Measurements from ENCODE around the gene FANCB.
A peak's percentile ranks its signal among the peaks of the same experiment; 100 is the strongest.

Gene FANCB

DNA sequence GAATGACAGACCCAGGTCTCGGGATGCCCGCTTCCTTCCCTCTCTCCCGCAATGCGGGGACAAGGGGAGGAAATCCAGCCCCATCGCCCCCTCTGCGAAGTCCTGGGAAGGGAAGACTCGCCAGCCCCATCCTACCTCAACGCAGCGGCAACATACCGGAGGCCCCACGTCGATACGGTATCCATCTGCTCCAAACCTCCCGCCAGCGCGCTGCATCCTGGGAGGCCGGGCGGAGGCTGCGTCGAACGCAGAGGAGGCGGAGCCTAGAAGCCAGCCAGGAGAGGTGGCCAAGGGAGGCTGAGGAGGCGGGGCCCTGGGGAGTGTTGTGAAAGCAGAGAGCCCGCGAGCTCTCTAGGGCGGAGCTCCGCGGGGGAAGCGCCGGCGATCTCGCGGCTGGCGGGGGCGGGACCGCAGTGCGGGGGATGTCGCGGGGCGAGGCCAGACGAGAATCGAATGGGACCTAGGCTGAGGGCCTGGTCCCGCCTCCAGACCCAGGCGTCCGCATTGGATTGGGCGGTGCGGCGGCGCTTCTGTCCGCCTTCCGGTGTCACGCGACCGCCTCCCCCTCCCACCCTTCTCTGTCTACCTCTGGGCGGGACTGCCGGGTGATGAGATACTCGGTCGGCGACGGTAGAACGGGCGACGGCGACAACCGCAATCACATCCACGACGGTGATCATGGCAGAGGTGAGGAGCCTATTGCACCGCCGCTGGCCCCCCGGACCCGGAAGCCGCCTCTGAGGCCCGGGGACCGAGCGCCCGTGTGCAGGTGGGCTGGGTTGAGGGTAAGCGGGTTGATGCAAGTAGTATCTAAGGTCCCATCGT is at the start of gene FANCB, which contains the start of gene MOSPD2:
Gene FANCB, minus strand, starts transcription at position 219 of the 825 bp plus-strand sequence. CDS start 7,559 bp downstream, outside the sequence.
Gene MOSPD2, plus strand, starts transcription at position 571 of the 825 bp plus-strand sequence. Its CDS starts 108 bp downstream, at position 679.
- H3K4me3 ChIP-seq (ENCODE audit: low read depth in 1 of 2, low read length in 2 of 2): peak within 1 kb of the TSS; percentile 62 to 71
- no peaks in the 10 kb centered on the region for H3K4me1 ChIP-seq (ENCODE audit: insufficient read depth, low read length)
- no peaks in the 10 kb centered on the region for H3K27me3 ChIP-seq (ENCODE audit: control insufficient read depth in 1 of 2, insufficient read depth in 2 of 2, low read length in 2 of 2)
- H3K9me3 ChIP-seq (ENCODE audit: low read length): no peaks in the 10 kb centered on the region
- H3K9ac ChIP-seq (ENCODE audit: low read length): peak within 1 kb of the TSS; percentile 26
- no peaks in the 10 kb centered on the region for H3K36me3 ChIP-seq (ENCODE audit: insufficient read depth, low read length)
- peak within 1 kb of the TSS; percentile 19 for H3K27ac ChIP-seq (ENCODE audit: low read depth, low read length)

DNA sequence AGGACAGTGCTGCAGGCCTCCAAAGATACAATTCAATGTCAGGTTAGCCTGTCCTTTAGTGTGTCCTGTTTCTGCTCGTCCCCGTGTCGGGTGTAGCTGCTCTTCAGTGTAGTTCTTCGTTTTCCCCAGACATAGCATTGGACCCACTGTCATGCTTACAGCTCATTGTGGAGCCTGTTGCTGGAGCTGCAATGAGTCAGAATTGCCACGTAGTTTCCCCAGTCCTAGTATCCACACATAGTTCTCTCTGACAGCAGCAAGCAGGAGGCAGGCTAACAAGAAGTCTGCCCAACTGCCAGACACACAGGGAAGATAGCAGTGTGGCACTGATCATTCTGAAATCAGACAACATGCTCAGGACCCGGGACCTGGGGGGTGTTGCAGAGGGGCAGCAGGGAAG is 49.6 kb upstream of the FANCB start:
- no peaks in the 10 kb centered on the region for H3K36me3 ChIP-seq (ENCODE audit: insufficient read depth, low read length)
- no peak overlapping the region for H3K9ac ChIP-seq (ENCODE audit: low read length)
- no peaks in the 10 kb centered on the region for H3K4me1 ChIP-seq (ENCODE audit: insufficient read depth, low read length)
- H3K27me3 ChIP-seq (ENCODE audit: control insufficient read depth in 1 of 2, insufficient read depth in 2 of 2, low read length in 2 of 2): no peaks in the 10 kb centered on the region
- no peak overlapping the region for H3K27ac ChIP-seq (ENCODE audit: low read depth, low read length)
- H3K9me3 ChIP-seq (ENCODE audit: low read length): no peaks in the 10 kb centered on the region
- no peak overlapping the region for H3K4me3 ChIP-seq (ENCODE audit: low read depth in 1 of 2, low read length in 2 of 2)

DNA sequence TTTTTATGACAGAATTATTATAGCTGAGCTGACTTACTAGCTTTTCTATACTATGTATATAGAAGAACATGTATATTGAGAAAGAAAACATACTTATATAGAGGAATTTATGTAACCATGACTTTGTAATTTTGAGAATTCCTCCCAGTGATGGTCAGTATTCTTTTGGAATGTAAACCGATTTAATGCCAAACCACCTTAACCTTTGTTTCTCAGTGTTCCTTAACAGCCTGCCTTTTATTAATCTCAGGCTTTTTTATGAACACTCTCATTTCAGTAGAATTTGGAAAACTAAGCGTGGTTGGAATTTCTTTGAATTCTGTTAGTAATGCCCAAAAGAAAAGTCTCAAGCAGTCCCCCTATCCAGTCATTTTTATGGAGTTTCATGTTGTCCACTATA is 47.3 kb upstream of the FANCB start:
- Histone ChIP-seq H3K4me3 (ENCODE audit: low read depth in 1 of 2, low read length in 2 of 2) (no peak overlapping the region), H3K9ac (ENCODE audit: low read length) (no peak overlapping the region), H3K4me1 (ENCODE audit: insufficient read depth, low read length) (no peaks in the 10 kb centered on the region), H3K36me3 (ENCODE audit: insufficient read depth, low read length) (peaks cover 13% of the 10 kb centered on the region), H3K27ac (ENCODE audit: low read depth, low read length) (no peak overlapping the region), H3K9me3 (ENCODE audit: low read length) (no peaks in the 10 kb centered on the region), H3K27me3 (ENCODE audit: control insufficient read depth in 1 of 2, insufficient read depth in 2 of 2, low read length in 2 of 2) (no peaks in the 10 kb centered on the region)

DNA sequence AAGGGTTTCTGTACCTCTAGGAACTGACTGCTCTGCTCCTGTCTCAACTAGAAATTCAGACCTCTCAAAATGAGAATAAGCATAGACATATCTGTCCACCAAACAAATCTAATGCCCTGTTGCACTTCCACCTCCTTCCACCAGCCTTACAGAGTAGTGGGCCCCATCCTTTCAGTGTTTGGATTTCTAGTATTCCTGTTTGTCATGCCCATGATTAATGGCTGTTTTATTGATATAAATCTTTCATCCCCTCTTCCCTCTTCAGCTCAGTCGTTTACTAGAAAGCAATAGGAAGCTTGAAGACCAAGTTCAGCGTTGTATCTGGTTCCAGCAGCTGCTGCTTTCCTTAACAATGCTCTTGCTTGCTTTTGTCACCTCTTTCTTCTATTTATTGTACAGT is 46.5 kb upstream of the FANCB start:
- H3K27ac ChIP-seq (ENCODE audit: low read depth, low read length): no peak overlapping the region
- no peaks in the 10 kb centered on the region for H3K9me3 ChIP-seq (ENCODE audit: low read length)
- H3K36me3 ChIP-seq (ENCODE audit: insufficient read depth, low read length): peaks cover 13% of the 10 kb centered on the region

DNA sequence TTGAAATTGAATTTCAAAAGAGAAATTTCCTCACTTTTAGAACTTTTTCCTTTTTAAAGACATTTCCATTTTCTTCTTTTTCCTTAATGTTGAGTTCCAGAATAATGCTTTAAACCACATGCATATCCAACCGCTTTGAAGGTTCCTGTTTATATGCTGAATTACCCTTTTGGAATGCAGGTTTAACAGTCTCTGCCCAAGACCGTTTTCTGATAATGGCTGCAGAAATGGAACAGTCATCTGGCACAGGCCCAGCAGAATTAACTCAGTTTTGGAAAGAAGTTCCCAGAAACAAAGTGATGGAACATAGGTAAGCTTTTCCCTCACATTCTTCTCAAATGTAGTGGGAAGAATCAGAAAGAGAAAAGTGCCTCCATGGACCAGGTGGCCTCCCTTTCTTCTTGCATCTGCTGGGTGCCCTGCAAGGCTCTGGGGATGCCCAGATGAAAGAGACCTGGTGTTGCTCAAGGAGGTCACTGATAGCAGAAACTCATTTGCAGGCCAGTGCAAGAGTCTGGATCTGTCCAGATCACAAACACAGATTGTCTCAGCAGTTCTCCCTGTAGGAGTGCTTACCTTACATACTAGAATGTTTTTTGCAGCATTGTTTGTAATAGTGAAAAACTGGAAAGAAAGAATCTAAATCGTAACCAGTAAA is 43.3 kb upstream of the FANCB start:
- Histone ChIP-seq H3K4me1 (ENCODE audit: insufficient read depth, low read length) (no peaks in the 10 kb centered on the region), H3K4me3 (ENCODE audit: low read depth in 1 of 2, low read length in 2 of 2) (no peak overlapping the region), H3K36me3 (ENCODE audit: insufficient read depth, low read length) (peaks cover 13% of the 10 kb centered on the region), H3K27me3 (ENCODE audit: control insufficient read depth in 1 of 2, insufficient read depth in 2 of 2, low read length in 2 of 2) (no peaks in the 10 kb centered on the region), H3K9ac (ENCODE audit: low read length) (no peak overlapping the region), H3K9me3 (ENCODE audit: low read length) (no peaks in the 10 kb centered on the region), H3K27ac (ENCODE audit: low read depth, low read length) (no peak overlapping the region)

More for the DNA sequence above, 46.5 kb upstream of the FANCB start:
- H3K4me1 ChIP-seq (ENCODE audit: insufficient read depth, low read length): no peaks in the 10 kb centered on the region
- no peaks in the 10 kb centered on the region for H3K27me3 ChIP-seq (ENCODE audit: control insufficient read depth in 1 of 2, insufficient read depth in 2 of 2, low read length in 2 of 2)
- H3K9ac ChIP-seq (ENCODE audit: low read length): no peak overlapping the region
- no peak overlapping the region for H3K4me3 ChIP-seq (ENCODE audit: low read depth in 1 of 2, low read length in 2 of 2)

DNA sequence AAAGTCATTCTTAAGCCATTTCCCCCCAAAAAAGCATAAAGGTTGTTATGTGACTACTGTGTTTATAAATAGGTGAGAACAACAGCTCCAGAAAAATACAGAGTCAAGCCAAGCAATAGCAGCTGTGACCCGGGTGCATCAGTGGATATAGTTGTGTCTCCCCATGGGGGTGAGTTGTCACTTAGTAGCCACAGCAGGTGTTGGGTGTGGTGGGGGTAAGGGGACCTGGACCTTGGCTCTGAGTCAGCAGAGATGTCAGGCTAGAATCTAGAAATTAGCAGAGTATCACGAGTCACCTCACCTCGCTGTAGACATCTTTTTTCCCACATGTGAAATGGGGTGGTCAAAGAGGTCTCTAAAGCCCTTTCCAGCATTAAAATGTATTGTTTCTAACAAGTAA is 42.7 kb upstream of the FANCB start:
- no peaks in the 10 kb centered on the region for H3K4me1 ChIP-seq (ENCODE audit: insufficient read depth, low read length)

DNA sequence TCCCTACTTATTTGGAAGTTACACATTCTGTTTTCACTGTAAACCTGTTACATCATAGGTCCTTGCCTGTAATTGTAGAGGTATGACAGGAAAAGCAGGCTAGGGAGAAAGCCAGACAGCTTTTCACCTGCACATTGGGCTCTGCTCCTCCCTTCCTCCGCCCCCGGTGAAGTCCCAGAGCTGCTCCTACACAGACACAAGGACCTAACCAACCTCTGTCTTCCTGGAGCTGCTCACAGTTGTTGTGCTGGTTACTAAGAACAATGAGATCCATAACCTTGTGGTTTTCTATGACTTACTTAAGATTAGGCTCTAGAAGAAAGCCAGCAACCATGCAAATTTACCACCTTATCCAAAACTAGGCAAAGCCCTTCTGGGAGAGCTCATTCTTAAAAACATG is 40.4 kb upstream of the FANCB start:
- Histone ChIP-seq H3K36me3 (ENCODE audit: insufficient read depth, low read length) (peaks cover 13% of the 10 kb centered on the region), H3K9ac (ENCODE audit: low read length) (no peak overlapping the region), H3K9me3 (ENCODE audit: low read length) (no peaks in the 10 kb centered on the region), H3K4me1 (ENCODE audit: insufficient read depth, low read length) (no peaks in the 10 kb centered on the region), H3K27ac (ENCODE audit: low read depth, low read length) (no peak overlapping the region), H3K27me3 (ENCODE audit: control insufficient read depth in 1 of 2, insufficient read depth in 2 of 2, low read length in 2 of 2) (no peaks in the 10 kb centered on the region), H3K4me3 (ENCODE audit: low read depth in 1 of 2, low read length in 2 of 2) (no peak overlapping the region)

More for the DNA sequence above, 42.7 kb upstream of the FANCB start:
- Histone ChIP-seq H3K27ac (ENCODE audit: low read depth, low read length) (no peak overlapping the region), H3K36me3 (ENCODE audit: insufficient read depth, low read length) (peaks cover 13% of the 10 kb centered on the region), H3K9me3 (ENCODE audit: low read length) (no peaks in the 10 kb centered on the region), H3K4me3 (ENCODE audit: low read depth in 1 of 2, low read length in 2 of 2) (no peak overlapping the region), H3K9ac (ENCODE audit: low read length) (no peak overlapping the region), H3K27me3 (ENCODE audit: control insufficient read depth in 1 of 2, insufficient read depth in 2 of 2, low read length in 2 of 2) (no peaks in the 10 kb centered on the region)

DNA sequence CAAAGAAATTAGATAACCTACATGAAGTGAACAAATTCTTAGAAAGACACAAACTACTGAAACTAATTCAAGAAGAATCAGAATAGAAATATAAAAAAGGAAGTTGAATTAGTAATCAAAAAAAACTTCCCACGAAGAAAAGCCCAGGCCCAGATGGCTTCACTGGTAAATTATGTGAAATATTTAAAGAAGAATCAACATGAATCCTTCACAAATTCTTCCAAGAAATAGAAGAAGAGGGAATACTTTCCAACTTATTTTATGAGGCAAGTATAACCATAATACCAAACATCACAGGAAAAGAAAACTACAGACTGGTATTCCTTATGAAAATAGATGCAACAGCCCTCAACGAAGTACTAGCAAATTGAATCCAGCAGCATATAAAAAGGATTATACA is 31.0 kb upstream of the FANCB start:
- no peak overlapping the region for H3K27ac ChIP-seq (ENCODE audit: low read depth, low read length)
- H3K9ac ChIP-seq (ENCODE audit: low read length): no peak overlapping the region
- H3K9me3 ChIP-seq (ENCODE audit: low read length): no peaks in the 10 kb centered on the region
- no peaks in the 10 kb centered on the region for H3K27me3 ChIP-seq (ENCODE audit: control insufficient read depth in 1 of 2, insufficient read depth in 2 of 2, low read length in 2 of 2)
- no peaks in the 10 kb centered on the region for H3K36me3 ChIP-seq (ENCODE audit: insufficient read depth, low read length)
- H3K4me3 ChIP-seq (ENCODE audit: low read depth in 1 of 2, low read length in 2 of 2): no peak overlapping the region
- no peaks in the 10 kb centered on the region for H3K4me1 ChIP-seq (ENCODE audit: insufficient read depth, low read length)

DNA sequence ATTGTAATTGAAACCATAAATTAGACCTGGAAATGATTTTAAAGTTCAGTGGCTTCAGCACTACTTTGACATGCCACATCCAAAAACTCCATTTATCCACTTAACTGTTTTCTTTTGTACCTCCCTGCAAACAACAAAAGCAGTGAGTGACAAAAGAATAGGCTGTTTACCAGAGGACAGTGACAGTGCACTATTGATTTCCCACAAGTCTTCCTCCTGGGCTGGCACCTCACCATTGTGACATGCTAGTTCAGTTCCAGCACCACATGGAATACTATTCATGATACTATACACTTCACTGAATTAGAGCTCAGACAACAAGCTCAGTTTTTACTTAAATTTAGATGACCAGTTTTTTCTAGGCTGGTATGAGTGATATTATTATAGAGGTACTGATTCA is 29.7 kb upstream of the FANCB start:
- H3K4me1 ChIP-seq (ENCODE audit: insufficient read depth, low read length): no peaks in the 10 kb centered on the region
- no peak overlapping the region for H3K4me3 ChIP-seq (ENCODE audit: low read depth in 1 of 2, low read length in 2 of 2)
- H3K27me3 ChIP-seq (ENCODE audit: control insufficient read depth in 1 of 2, insufficient read depth in 2 of 2, low read length in 2 of 2): no peaks in the 10 kb centered on the region
- no peaks in the 10 kb centered on the region for H3K36me3 ChIP-seq (ENCODE audit: insufficient read depth, low read length)
- no peaks in the 10 kb centered on the region for H3K9me3 ChIP-seq (ENCODE audit: low read length)
- H3K27ac ChIP-seq (ENCODE audit: low read depth, low read length): no peak overlapping the region
- H3K9ac ChIP-seq (ENCODE audit: low read length): no peak overlapping the region

DNA sequence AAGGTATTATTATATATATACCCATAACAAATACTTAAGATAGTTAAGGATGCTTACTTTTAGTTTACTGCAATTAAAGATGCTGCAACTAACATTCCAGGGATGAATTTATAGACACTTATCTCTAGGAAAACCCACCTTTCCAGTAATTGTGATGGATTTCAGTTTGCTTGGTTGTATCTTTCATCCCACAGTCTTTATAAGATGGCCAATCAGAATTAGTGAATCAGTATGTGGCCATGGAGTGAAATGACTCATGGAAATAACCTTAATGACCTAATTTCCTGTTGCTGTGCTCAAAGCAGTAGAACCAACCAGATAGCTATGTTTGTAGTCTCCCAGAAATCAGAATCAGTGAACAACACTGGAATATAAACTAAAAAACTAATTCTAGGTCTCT is 26.7 kb upstream of the FANCB start:
- Histone ChIP-seq H3K27me3 (ENCODE audit: control insufficient read depth in 1 of 2, insufficient read depth in 2 of 2, low read length in 2 of 2) (no peaks in the 10 kb centered on the region), H3K4me3 (ENCODE audit: low read depth in 1 of 2, low read length in 2 of 2) (no peak overlapping the region), H3K4me1 (ENCODE audit: insufficient read depth, low read length) (no peaks in the 10 kb centered on the region), H3K27ac (ENCODE audit: low read depth, low read length) (no peak overlapping the region), H3K9me3 (ENCODE audit: low read length) (no peaks in the 10 kb centered on the region), H3K36me3 (ENCODE audit: insufficient read depth, low read length) (no peaks in the 10 kb centered on the region), H3K9ac (ENCODE audit: low read length) (no peak overlapping the region)

DNA sequence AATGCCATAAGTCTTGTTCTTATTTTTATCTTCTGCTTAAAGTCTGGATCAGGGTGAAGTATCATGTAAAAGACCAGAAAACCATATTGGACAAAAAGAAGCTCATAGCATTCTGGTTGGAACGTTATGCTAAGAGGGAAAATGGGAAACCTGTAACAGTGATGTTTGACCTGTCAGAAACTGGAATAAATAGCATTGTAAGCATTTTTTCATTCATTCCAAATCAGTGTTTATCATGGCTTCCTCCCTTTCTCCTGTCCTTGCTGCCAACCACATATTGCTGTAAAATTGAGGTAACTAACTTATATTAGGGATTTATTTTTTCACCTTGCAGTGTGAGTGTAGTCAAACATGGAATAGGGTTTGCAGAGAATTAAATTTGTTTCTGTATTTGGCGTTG is 24.2 kb upstream of the FANCB start:
- H3K4me3 ChIP-seq (ENCODE audit: low read depth in 1 of 2, low read length in 2 of 2): no peak overlapping the region
- H3K9me3 ChIP-seq (ENCODE audit: low read length): no peaks in the 10 kb centered on the region
- H3K27me3 ChIP-seq (ENCODE audit: control insufficient read depth in 1 of 2, insufficient read depth in 2 of 2, low read length in 2 of 2): no peaks in the 10 kb centered on the region
- no peak overlapping the region for H3K27ac ChIP-seq (ENCODE audit: low read depth, low read length)
- no peaks in the 10 kb centered on the region for H3K4me1 ChIP-seq (ENCODE audit: insufficient read depth, low read length)
- H3K36me3 ChIP-seq (ENCODE audit: insufficient read depth, low read length): no peaks in the 10 kb centered on the region
- no peak overlapping the region for H3K9ac ChIP-seq (ENCODE audit: low read length)
